HL-60 (cell line): ENCODE results near the gene ATG4A.

Experiments
- DNase-seq, 2 experiments: peaks; one replicate each; pipeline ENCODE4 v3.0.0-alpha.2; 2010 to 2020; ENCODE audit warnings: low read depth in 1 of 2, low spot score in 1 of 2
- H3K27ac ChIP-seq: fragments of 250-450 bp; sonication (Bioruptor Pico); replicated peaks from 2 replicates; pipeline ENCODE4 v1.5.1; 2020; ENCODE audit warnings: mild to moderate bottlenecking, moderate library complexity
- H3K27me3 ChIP-seq: fragments of 250-450 bp; sonication (Bioruptor Pico); 2 replicates; pipeline ENCODE4 v1.5.1; 2021; ENCODE audit warnings: mild to moderate bottlenecking, moderate library complexity; ENCODE audit not compliant: insufficient read depth, poor library complexity, severe bottlenecking
- H3K4me3 ChIP-seq: replicated peaks from 2 replicates; pipeline ENCODE4 v1.5.1; 2011; ENCODE audit warnings: mild to moderate bottlenecking, control low read depth, low read length; ENCODE audit not compliant: insufficient read depth
- GABPA ChIP-seq: IDR thresholded peaks from 2 replicates; pipeline ENCODE4 v1.6.1; 2012; ENCODE audit warnings: low read depth
- POLR2AphosphoS5 ChIP-seq: IDR thresholded peaks from 2 replicates; pipeline ENCODE4 v1.6.1; 2012; ENCODE audit warnings: low read depth
- REST ChIP-seq: IDR thresholded peaks from 2 replicates; pipeline ENCODE4 v1.6.1; 2012; ENCODE audit warnings: low read depth; ENCODE audit not compliant: insufficient replicate concordance
- SPI1 ChIP-seq: IDR thresholded peaks from 2 replicates; pipeline ENCODE4 v1.6.1; 2012; ENCODE audit warnings: low read depth, mild to moderate bottlenecking, borderline replicate concordance
- TF ChIP-seq, protein P1 (sequence below): IDR thresholded peaks from one replicate; pipeline ENCODE4 v1.5.1; 2011; ENCODE audit warnings: low read length, control low read depth, inconsistent platforms; ENCODE audit not compliant: insufficient read depth

Gene ATG4A

GRCh38 chrX:108178143-108178498, 86.5 kb downstream of the ATG4A start:
- H3K27ac ChIP-seq, result no peak overlapping the region
- H3K4me3 ChIP-seq, result no peak overlapping the region
- H3K27me3 ChIP-seq, result no peaks in the 10 kb centered on the region
- no peak for TF ChIP-seq REST
- no peak for TF ChIP-seq POLR2AphosphoS5
- TF ChIP-seq SPI1, result no peak
- TF ChIP-seq, protein P1, sequence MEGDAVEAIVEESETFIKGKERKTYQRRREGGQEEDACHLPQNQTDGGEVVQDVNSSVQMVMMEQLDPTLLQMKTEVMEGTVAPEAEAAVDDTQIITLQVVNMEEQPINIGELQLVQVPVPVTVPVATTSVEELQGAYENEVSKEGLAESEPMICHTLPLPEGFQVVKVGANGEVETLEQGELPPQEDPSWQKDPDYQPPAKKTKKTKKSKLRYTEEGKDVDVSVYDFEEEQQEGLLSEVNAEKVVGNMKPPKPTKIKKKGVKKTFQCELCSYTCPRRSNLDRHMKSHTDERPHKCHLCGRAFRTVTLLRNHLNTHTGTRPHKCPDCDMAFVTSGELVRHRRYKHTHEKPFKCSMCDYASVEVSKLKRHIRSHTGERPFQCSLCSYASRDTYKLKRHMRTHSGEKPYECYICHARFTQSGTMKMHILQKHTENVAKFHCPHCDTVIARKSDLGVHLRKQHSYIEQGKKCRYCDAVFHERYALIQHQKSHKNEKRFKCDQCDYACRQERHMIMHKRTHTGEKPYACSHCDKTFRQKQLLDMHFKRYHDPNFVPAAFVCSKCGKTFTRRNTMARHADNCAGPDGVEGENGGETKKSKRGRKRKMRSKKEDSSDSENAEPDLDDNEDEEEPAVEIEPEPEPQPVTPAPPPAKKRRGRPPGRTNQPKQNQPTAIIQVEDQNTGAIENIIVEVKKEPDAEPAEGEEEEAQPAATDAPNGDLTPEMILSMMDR, result no peak
- TF ChIP-seq GABPA, result no peak
- DNase-seq, result no peak

GRCh38 chrX:108186811-108187210, 95.2 kb downstream of the ATG4A start:
- no peaks in the 10 kb centered on the region for H3K27me3 ChIP-seq
- H3K4me3 ChIP-seq, result no peak overlapping the region
- TF ChIP-seq SPI1 (no peak), POLR2AphosphoS5 (no peak), REST (no peak), GABPA (no peak)
- TF ChIP-seq, protein P1, result no peak
- no peak for DNase-seq
- no peak overlapping the region for H3K27ac ChIP-seq

- DNase-seq, result no peak
- Histone ChIP-seq H3K27me3 (peaks cover 4% of the 10 kb centered on the region), H3K27ac (no peak overlapping the region), H3K4me3 (no peak overlapping the region)
- TF ChIP-seq POLR2AphosphoS5 (no peak), REST (no peak), GABPA (no peak), SPI1 (no peak)
- TF ChIP-seq, protein P1, result no peak
These were observed 106.8 kb downstream of the ATG4A start for GRCh38 chrX:108198420-108198819.
